GM19324 (cell line): ENCODE data around the gene RBM33.
A peak's percentile ranks its signal among the peaks of the same experiment; 100 is the strongest.

ENCODE experiments used
- ATAC-seq: cut with Tn5 transposase; IDR thresholded peaks from one replicate; pipeline ENCODE4 v1.9.1; 2021; ENCODE audit warnings: mild to moderate bottlenecking, moderate library complexity; ENCODE audit not compliant: unreplicated experiment, low FRiP score

Gene RBM33

GRCh38 chr7:155789001-155789725 is 144.7 kb downstream of the RBM33 start:
- no peak for ATAC-seq

- no peak for ATAC-seq
Observed at GRCh38 chr7:155790666-155791065, 146.2 kb downstream of the RBM33 start.

- ATAC-seq = no peak
Observed at GRCh38 chr7:155791214-155791737, 146.8 kb downstream of the RBM33 start.

GRCh38 chr7:155791836-155792235 is 147.4 kb downstream of the RBM33 start:
- ATAC-seq = no peak

- no peak for ATAC-seq
Observed at GRCh38 chr7:155792315-155792960, 148.0 kb downstream of the RBM33 start.

GRCh38 chr7:155792999-155793560 is 148.6 kb downstream of the RBM33 start:
- ATAC-seq = no peak

- no peak for ATAC-seq
Observed at GRCh38 chr7:155793720-155794119, 149.3 kb downstream of the RBM33 start.

GRCh38 chr7:155794196-155794595 is 149.7 kb downstream of the RBM33 start:
- ATAC-seq = no peak

- ATAC-seq = no peak
Observed at GRCh38 chr7:155795401-155795800, 150.9 kb downstream of the RBM33 start.

- ATAC-seq = no peak
Observed at GRCh38 chr7:155795951-155796350, 151.5 kb downstream of the RBM33 start.

GRCh38 chr7:155796381-155797261 is 152.2 kb downstream of the RBM33 start:
- peak; percentile 76 for ATAC-seq

GRCh38 chr7:155797262-155798250 is 153.1 kb downstream of the RBM33 start:
- peak; percentile 2 for ATAC-seq

- no peak for ATAC-seq
Observed at GRCh38 chr7:155798673-155799439, 154.4 kb downstream of the RBM33 start.

- ATAC-seq = no peak
Observed at GRCh38 chr7:155799514-155799913, 155.1 kb downstream of the RBM33 start.

- no peak for ATAC-seq
Observed at GRCh38 chr7:155800301-155800700, 155.8 kb downstream of the RBM33 start.

- ATAC-seq = no peak
Observed at GRCh38 chr7:155800741-155801267, 156.3 kb downstream of the RBM33 start.

- ATAC-seq = no peak
Observed at GRCh38 chr7:155802291-155802690, 157.8 kb downstream of the RBM33 start.

- no peak for ATAC-seq
Observed at GRCh38 chr7:155802906-155803417, 158.5 kb downstream of the RBM33 start.
